IPS-NIHi11 (cell line): ENCODE data around the gene CDC42BPB.

ENCODE experiments used
- DNase-seq: peaks from one replicate; pipeline ENCODE4 v3.0.0; 2012; ENCODE audit warnings: mixed read lengths, low spot score

CDC42BPB gene

DNA sequence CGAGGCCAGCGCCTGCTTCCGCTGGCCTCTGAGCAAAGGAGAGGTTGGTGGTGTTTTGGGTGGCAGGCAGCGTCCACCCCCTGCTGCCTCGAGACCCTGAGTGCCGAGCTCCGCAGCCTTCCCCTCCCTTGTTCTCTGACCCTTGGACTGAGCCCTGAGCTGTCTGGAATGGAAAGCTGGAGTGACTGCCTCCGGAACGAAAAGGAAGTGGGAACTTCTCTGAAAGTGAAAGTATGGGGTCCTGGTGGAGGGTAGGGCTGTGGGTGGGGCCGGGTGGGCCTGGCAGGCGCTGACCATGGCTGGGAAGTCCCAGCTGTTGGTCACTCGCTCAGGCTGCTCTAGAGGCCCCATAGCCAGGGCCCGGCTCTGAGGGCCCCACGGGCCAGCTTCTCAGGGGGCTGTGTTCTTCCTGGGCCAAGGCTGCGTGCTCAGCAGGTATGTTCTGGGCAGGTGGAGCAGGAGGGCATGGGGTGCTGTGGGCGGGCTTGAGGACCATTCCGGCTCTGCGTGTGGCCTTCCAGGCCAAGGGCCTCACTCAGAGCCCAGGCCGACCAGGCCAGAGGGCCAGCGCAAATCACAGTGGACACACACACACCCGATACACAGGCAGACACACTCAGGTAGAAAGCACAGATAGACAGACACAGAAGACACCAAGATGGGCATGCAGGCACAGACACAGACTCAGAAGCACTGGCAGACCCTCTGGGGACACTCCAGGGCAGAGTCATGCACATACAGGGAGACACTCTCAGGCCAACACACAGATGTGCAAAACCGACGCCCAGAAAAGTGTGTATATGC, 37.3 kb upstream of the CDC42BPB start, which contains the start of gene EXOC3L4:
Gene EXOC3L4 (plus strand): TSS at position 320 of the 804 bp plus-strand sequence. CDS start 5,495 bp downstream, outside the sequence.
- no peak for DNase-seq

DNA sequence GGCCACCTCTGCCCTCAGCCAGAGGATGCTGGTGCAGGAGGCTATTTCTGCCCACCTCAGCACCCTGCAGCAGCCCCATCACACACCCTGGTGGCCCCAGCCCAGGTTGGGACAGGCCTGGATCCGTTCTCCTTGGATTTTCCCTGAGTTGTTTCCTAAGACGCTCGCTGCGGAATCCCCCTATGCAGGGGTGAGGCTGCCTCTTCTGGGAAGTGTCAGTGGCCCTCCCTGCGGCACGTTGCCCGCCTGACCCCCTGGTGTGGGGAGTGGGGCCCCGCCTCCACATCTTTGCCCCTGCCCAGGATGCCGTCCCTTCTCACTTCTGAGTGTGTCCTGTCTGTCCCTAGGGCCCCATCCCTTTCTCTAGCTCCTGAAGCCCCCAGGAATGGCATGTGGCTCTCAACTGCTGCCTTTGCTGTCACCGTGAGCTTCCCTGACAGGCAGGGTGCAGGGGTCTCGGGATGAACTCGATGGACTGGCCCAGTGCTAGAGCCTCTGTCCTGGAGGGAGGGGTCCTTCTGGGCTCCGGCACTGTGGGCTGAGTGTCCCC, 36.6 kb upstream of the CDC42BPB start:
- no peak for DNase-seq

DNA sequence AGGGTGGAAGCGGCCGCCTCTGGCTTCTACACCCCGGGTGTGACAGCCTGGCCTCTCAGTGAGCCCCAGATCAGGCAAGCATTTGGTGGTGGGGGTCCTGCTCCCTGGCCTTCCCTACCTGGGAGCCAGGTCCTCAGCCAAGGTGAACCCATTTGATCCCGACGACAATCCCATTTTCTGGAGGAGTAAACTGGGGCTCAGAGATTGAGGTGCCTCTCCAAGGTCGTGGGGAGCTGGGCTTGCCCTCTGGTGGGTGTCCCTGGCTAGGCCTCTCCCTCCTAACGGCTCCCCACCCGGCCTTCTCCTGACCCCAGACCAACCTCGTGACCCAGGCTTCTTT, 34.5 kb upstream of the CDC42BPB start:
- no peak for DNase-seq

GRCh38 chr14:103091041-103091882, 33.9 kb upstream of the CDC42BPB start:
- DNase-seq = peak; percentile 91

DNA sequence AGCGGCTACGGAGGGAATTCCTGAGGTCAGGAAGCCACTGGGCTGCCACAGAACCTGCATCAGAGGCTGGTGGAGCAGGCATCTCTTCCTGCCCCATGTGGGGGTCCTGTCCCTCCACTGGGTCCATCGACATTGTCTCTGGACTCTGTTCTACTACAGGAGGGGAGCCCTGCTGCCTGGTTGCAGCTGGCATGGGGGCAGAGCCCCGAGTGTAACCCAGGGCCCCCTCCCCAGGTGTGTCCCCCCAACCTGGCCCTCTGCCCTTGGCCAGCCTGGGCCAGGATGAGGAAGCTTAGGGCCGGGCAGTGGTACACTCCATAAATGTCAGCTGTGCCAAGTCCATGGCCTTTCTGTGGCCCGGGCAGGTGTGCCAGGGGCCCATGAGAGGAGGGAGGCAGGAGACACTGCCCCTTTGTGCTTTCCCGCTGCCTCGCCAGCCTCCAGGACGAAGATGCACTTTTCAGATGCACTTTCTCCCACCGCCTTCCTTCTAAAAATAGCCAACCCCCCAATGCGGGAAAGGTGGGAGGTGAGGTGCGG, 33.2 kb upstream of the CDC42BPB start:
- no peak for DNase-seq

DNA sequence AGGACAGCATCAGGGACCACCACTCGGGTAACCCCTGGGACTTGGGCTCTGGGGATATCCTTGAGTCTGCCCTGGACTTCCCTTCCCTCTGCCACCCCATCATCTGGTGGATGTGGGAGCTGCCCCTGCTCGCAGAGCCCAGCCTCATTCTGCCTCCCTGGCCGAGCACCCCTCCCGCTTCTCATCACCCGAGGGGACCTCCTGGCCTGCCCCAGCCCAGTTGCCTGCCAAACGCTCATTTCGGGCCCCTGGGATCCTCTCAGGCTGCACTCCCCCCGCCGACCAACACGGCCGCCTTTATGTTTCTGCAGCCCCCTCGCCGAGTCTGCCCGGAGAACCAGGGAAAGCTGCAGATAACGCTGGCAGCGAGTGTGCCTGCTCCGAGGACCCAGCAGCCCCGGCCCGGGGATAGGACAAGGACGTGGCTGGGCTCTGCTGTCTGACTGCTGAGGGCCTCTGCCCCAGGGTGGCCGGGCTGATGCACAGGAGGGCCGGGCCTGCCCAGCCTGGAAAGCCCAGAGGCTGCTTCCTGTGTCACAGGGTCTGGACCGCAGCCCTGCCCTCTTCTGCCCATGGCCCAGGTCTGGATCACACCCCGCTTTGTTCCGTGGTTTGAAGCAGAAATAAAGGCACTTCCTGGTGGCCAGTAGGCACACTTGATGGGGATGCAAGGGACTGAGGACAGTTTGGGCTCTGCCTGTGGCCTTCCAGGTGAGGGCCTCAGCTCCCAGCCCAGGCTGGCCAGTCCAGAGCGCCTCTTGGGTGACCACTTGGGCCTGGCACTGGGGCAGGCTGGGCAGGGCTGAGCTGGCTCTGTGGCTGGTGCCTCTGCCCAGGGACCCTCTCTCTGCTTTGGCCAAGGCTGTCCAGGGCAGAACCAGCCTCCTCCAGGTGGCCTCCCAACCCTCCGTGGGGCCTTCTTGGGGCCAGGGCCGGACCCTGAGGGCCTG, 32.3 kb upstream of the CDC42BPB start:
- DNase-seq = no peak

DNA sequence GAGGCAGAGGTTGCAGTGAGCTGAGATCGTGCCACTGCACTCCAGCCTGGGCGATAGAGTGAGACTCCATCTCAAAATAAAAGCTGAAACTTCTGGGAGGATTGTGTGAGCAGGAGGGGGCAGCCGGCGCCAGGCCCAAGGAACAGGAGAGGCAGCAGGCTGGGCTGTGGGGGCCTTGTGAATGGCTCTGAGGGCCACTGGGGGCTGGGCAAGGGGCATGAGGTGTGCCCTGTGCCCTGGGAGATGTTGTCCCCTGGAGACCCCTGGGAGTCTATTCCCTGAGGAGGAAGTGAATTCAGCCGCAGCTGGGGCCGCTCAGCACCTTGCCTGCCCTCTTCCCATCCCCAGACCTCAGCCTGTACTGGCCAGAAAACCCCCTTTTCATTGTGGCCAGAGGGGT, 31.6 kb upstream of the CDC42BPB start:
- DNase-seq = no peak

- DNase-seq = peak; percentile 56
Measured at GRCh38 chr14:103087343-103087835, 30.0 kb upstream of the CDC42BPB start.

DNA sequence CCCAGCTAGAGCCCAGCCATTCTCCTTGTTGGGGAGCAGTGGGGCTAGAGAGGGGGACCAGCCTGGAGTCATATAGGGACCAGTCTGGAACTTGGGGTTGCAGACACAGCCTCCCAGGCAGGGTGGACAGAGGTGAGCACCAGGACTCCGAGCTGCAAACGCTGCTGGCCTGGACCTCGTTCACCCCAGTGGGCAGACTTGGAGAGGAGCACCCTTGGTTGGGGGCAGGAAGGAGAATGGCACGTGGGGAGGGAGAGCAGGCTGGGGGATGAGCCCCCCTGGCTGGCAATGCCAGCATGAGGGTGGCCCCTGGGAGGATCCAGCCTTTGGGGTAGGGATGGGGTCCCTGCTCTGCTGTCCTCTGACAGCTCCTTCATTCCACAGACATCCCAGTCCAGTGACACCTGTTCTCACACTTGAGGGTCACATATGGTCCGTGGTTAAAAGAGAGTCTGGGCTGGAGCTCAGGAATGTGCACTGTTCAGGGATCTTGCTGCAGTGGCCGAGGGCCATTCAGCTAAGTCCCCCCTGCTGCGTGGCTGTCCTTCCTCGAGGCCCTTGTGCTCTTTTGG, 29.5 kb upstream of the CDC42BPB start:
- DNase-seq = no peak

- peak; percentile 80 for DNase-seq
Measured at GRCh38 chr14:103085106-103086091, 28.1 kb upstream of the CDC42BPB start.

DNA sequence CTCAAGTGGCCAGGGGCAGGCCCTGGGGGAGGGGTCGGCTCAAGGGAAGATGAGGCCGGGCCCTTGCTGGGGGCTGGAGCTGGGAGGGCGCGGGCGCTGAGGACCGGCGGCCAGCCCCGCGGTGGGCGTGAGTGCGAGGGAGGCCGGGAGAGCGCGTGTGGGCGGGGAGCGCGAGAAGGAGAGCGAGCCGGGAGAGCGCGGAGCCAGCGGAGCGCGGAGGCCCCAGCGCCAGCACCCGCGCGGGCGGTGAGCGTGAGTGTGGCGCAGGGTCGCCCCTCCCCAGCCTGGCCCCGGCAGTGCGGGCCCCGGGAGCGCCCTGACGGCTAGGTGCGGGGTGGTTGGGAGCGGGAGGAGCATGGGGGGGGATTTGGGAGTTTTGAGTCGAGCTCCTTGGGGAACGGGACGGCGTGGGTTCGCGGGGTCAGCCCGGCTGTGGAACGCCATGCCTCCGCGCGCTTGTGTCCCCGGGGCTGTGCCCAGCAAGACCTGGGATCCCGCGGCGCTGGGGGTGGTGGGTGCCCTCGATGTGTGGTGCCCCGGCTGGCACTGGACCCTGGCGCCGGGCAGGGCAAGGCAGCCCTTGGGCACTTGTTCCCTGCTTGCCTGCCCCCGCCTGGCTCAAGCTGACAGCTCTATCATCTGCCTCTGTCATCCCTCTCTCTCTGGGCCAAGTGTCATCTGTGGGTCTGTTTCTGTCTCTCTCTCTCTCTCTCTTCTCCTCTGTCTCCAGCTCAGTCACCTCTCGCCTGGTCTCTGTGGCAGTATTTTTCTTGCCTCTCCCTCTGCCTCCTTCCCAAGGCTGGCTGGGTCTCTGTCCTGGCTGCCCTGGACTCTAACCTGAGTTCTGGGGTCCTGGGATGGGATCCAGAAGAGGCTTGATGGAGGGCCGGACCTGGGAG, 26.9 kb upstream of the CDC42BPB start, which contains the start of gene LBHD2:
Gene LBHD2 (plus strand): TSS at position 190 of the 899 bp plus-strand sequence. CDS start 1,803 bp downstream, outside the sequence.
- peak; percentile 69 for DNase-seq

DNA sequence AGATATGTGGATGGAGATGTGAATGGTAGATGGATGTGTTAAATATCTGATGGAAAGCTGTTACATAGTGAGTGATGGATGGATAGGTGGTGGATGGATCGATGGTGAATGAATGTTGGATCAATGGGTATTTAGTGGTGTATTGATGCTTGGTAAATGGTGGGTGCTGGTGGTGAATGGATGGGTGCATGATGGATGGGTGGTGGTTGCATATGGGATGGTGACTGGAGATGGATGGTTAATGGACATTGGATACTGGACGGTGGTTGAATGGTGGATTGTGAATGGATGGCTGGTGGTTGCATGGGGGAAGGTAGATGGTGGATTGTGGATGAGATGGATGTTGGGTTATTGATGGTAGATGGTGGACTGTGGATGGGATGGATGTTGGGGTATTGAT, 24.6 kb upstream of the CDC42BPB start:
- DNase-seq = no peak

- no peak for DNase-seq
Measured at GRCh38 chr14:103078860-103079587, 21.7 kb upstream of the CDC42BPB start.

GRCh38 chr14:103078420-103078749, 21.0 kb upstream of the CDC42BPB start:
- DNase-seq = peak; percentile 82

GRCh38 chr14:103074729-103075367, 17.5 kb upstream of the CDC42BPB start:
- DNase-seq = peak; percentile 60

DNA sequence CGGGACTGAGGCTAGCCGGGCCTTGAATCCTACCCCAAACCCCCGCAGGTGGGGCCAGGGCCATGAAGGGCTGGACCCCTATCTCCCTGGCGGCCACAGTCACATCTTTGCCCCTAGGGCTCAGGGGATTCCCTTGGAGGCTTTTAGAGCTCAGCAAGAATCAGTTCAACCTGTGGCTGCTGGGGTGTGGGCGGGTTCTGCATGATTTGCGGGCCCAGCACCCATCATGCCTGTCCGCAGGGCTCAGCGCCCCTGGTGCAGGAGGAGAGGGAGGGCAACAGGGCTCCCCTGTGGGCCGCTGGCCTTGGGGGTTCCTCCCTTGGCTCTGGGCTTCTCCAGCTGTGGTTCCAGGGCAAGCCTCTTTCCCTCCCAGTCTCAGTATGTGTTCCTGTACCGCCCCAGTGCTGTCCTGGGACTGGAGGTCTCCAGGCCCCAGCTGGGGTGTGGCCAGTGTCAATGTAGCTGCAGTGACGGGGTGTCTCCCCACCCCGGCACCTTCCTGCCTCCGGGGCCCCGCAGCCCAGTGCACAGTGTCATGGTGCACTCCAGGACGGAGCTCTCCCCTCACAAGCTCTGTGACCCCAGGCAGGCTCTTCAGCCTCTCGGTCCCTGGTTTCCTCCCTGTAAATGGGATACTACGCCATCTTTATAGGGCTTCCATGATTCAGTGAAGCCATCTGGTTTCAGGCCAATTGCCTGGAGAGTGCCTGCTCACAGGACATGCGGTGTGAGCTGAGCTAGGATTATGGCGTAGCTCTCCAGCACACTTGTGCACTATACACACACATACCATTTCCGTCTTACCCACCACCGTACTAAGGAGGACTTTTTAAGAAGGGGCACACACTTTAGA, 16.8 kb upstream of the CDC42BPB start:
- DNase-seq = no peak
